Smooth muscle cell (in vitro differentiated cells): ENCODE results near the gene DHRS4. TPM values are rescaled to one million over a fixed set of nuclear protein-coding genes. Genes with fewer than 3 reads are reported as not detected.
"Not testable (repeated sequence)": the region's sequence is repeated elsewhere in the genome, so short reads cannot be mapped to it uniquely, and the experiment has no call there.

Experiments used
- DNase-seq: peaks from one replicate; lab custom pipeline; 2025; ENCODE audit not compliant: unreplicated experiment; lab: John Stamatoyannopoulos, UW
- H2AFZ ChIP-seq: fragments of 200-600 bp; sonication (generic); 2 replicates; pipeline ENCODE4 v1.6.0; 2016; ENCODE audit warnings: antibody characterized with exemption, low read depth, mild to moderate bottlenecking
- H3F3A ChIP-seq: fragments of 200-600 bp; sonication (generic); 2 replicates; pipeline ENCODE4 v1.6.0; 2017; ENCODE audit warnings: antibody characterized with exemption, low read depth
- H3K27ac ChIP-seq: fragments of 200-600 bp; sonication (generic); 2 replicates; pipeline ENCODE4 v1.5.1; 2016; ENCODE audit warnings: low read depth, mild to moderate bottlenecking
- H3K27me3 ChIP-seq: fragments of 200-600 bp; sonication (generic); 2 replicates; pipeline ENCODE4 v1.6.1; 2016; ENCODE audit warnings: low read depth, mild to moderate bottlenecking
- H3K36me3 ChIP-seq: fragments of 200-600 bp; sonication (generic); 2 replicates; pipeline ENCODE4 v1.5.1; 2016; ENCODE audit warnings: low read depth
- H3K4me1 ChIP-seq: fragments of 200-600 bp; sonication (generic); 2 replicates; pipeline ENCODE4 v1.5.1; 2016; ENCODE audit warnings: low read depth
- H3K4me2 ChIP-seq: fragments of 200-600 bp; sonication (generic); 2 replicates; pipeline ENCODE4 v1.6.0; 2016; ENCODE audit warnings: mild to moderate bottlenecking
- H3K4me3 ChIP-seq: fragments of 200-600 bp; sonication (generic); 2 replicates; pipeline ENCODE4 v1.5.1; 2016; ENCODE audit warnings: mild to moderate bottlenecking
- H3K79me2 ChIP-seq: fragments of 200-600 bp; sonication (generic); 2 replicates; pipeline ENCODE4 v1.6.0; 2016; ENCODE audit warnings: low read depth, mild to moderate bottlenecking
- H3K9ac ChIP-seq: fragments of 200-600 bp; sonication (generic); 2 replicates; pipeline ENCODE4 v1.6.0; 2016; ENCODE audit warnings: low read depth
- H3K9me3 ChIP-seq: fragments of 200-600 bp; sonication (generic); replicated peaks from 2 replicates; pipeline ENCODE4 v1.5.1; 2016; ENCODE audit warnings: low read depth
- H4K20me1 ChIP-seq: fragments of 200-600 bp; sonication (generic); 2 replicates; pipeline ENCODE4 v1.6.0; 2016; ENCODE audit warnings: low read depth
- WGBS: methylation state at CpG from one replicate; pipeline ENCODE4 v1.1.7; 2016; ENCODE audit warnings: low lambda C conversion rate; 5-methylcytosine and 5-hydroxymethylcytosine counted together
- polyA plus RNA-seq: library from polyadenylated mRNA; unstranded; fragments of >200 nt; fragmentation: Nextera tagmentation; extraction: Ambion mirVana; gene quantifications from 2 replicates; pipeline ENCODE4 v1.2.1, GENCODE V29; 2016
- total RNA-seq: library from RNA; depleted of rRNA; stranded (reverse); fragments of >200 nt; gene quantifications from 2 replicates; pipeline ENCODE4 v1.2.3, GENCODE V29; 2014
- TF ChIP-seq, protein P1 (sequence below): fragments of 200-600 bp; sonication (generic); IDR thresholded peaks from 2 replicates; pipeline ENCODE4 v1.5.1; 2017; ENCODE audit warnings: borderline replicate concordance, mild to moderate bottlenecking, antibody characterized with exemption; ENCODE audit not compliant: insufficient read depth, poor library complexity, severe bottlenecking

The DHRS4 gene
- total and polyA plus RNA-seq, 2 experiments from 2014 or later, result 30.9 to 33.1 TPM

DNA sequence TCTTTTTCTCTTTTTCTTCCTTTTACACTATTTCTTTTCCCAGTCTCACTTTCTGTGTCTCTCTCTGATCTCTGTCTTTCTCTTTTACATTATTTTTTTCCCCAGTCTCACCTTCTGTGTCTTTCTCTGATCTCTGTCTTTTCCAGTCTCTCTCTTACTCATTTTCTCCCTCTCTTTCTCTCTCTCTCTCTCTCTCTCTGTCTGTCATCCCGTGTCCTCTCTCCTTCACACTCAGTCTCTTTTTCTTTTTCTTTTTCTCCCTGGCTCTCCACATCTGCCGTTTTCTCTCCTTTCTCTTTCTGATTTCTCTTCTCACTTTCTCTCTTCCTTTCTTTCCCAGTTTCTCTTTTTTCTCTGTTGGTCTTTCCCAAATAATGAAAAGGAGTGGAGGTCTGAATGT, 57.5 kb downstream of the DHRS4 start:
- WGBS, result 82% methylated on average over 2 of the region's 2 CpGs

DNA sequence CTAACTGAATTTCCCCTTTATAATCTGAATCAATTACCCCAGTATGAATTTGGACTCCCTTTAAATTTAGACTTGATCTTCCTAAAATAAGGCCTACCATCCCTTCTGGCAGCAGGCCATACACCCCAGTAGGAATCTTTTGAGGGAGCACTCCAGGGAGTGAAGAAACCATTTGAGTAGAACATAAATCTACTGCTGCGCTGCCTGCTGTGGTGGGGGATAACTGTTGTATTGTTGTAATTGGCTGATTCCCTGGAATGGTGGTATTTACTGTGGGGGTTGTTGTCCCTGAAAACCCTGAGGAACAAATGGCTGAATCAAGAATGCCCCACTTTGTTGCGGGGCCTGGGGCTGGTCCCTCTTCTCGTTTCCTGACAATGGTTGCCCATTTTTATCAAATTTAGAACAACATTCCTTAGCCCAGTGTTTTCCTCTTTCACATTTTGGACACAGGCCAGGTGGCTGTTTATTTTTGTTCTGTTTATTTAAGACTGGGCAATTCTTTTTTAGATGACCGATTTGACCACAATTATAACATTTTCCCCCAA, 59.2 kb downstream of the DHRS4 start:
- H2AFZ ChIP-seq, H3K27ac ChIP-seq, H3K79me2 ChIP-seq, H3F3A ChIP-seq, H3K36me3 ChIP-seq, H3K9ac ChIP-seq, H4K20me1 ChIP-seq, H3K27me3 ChIP-seq, H3K4me2 ChIP-seq, DNase-seq, H3K9me3 ChIP-seq, H3K4me3 ChIP-seq: not testable (repeated sequence)
- H3K4me1 ChIP-seq, result peaks cover 18% of the 10 kb centered on the region
- WGBS, result 86% methylated on average over 4 of the region's 4 CpGs

More for the DNA sequence above, 57.5 kb downstream of the DHRS4 start:
- TF ChIP-seq, protein P1, sequence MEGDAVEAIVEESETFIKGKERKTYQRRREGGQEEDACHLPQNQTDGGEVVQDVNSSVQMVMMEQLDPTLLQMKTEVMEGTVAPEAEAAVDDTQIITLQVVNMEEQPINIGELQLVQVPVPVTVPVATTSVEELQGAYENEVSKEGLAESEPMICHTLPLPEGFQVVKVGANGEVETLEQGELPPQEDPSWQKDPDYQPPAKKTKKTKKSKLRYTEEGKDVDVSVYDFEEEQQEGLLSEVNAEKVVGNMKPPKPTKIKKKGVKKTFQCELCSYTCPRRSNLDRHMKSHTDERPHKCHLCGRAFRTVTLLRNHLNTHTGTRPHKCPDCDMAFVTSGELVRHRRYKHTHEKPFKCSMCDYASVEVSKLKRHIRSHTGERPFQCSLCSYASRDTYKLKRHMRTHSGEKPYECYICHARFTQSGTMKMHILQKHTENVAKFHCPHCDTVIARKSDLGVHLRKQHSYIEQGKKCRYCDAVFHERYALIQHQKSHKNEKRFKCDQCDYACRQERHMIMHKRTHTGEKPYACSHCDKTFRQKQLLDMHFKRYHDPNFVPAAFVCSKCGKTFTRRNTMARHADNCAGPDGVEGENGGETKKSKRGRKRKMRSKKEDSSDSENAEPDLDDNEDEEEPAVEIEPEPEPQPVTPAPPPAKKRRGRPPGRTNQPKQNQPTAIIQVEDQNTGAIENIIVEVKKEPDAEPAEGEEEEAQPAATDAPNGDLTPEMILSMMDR, result no peak
- no peaks in the 10 kb centered on the region for H3K79me2 ChIP-seq
- H3K27ac ChIP-seq, result no peak overlapping the region
- no peak overlapping the region for H2AFZ ChIP-seq
- no peak overlapping the region for H3K9ac ChIP-seq
- no peak overlapping the region for H3K4me2 ChIP-seq
- no peaks in the 10 kb centered on the region for H3F3A ChIP-seq
- H3K9me3 ChIP-seq, result no peaks in the 10 kb centered on the region
- no peak overlapping the region for H3K4me3 ChIP-seq
- peaks cover 18% of the 10 kb centered on the region for H3K4me1 ChIP-seq
- no peak for DNase-seq
- no peaks in the 10 kb centered on the region for H4K20me1 ChIP-seq
- H3K36me3 ChIP-seq, result no peaks in the 10 kb centered on the region
- no peaks in the 10 kb centered on the region for H3K27me3 ChIP-seq

DNA sequence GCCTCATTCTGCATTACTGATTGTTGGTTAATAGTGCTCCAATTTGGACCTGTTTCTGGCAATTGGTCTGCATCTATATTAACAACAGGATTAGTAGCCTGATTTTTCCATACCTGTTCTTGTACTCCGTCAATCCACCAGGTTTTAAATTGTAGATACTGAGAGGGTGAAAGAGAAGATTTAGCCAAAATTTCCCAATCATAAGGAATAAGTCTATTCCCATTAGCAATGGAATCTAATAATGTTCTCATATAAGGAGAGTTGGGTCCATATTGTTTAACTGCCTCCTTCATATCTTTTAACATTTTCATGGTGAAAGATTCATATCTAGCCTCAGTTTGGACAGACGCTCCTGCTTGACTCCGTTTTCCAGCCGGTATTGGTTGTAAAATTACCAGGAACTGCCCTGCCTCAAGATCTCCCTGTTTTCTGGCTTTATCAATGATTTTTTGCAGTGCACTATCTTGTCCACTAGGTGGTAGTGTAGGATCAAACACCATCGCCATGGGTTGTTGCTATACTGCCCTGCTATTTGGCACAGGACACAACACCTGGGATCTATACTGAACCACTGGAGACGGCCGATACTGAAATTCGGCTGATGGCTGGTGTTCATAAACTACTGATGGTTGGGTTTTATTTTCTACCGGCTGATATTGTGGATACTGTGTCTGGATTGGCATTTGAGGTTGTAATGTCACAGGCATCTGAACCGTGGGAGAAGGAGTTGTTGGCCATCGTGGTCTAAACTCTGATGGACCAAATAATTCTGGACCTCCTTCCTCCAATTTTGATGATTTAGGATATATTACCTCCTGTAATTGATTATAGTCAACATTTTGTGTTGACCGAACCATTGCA, 60.3 kb downstream of the DHRS4 start:
- Histone ChIP-seq H3K9ac (no peak overlapping the region), H3K9me3 (no peaks in the 10 kb centered on the region), H3K36me3 (no peaks in the 10 kb centered on the region), H3K27me3 (no peaks in the 10 kb centered on the region), H3K4me1 (peaks cover 18% of the 10 kb centered on the region), H3K27ac (no peak overlapping the region), H4K20me1 (no peaks in the 10 kb centered on the region), H3F3A (no peaks in the 10 kb centered on the region), H3K79me2 (no peaks in the 10 kb centered on the region), H2AFZ (no peak overlapping the region), H3K4me3 (no peak overlapping the region), H3K4me2 (no peak overlapping the region)
- TF ChIP-seq, protein P1, result peak; percentile 87
- 37% methylated on average over 12 of the region's 12 CpGs for WGBS
- no peak for DNase-seq

GRCh38 chr14:24015745-24016144, 62.2 kb downstream of the DHRS4 start:
- not testable (repeated sequence) for H3K36me3 ChIP-seq, H3K4me2 ChIP-seq, H3K27ac ChIP-seq, H2AFZ ChIP-seq, H3F3A ChIP-seq, H3K9ac ChIP-seq, DNase-seq, H3K9me3 ChIP-seq, H3K27me3 ChIP-seq, H4K20me1 ChIP-seq, H3K79me2 ChIP-seq, H3K4me3 ChIP-seq
- H3K4me1 ChIP-seq, result peaks cover 18% of the 10 kb centered on the region
- WGBS, result 97% methylated on average over 6 of the region's 6 CpGs

Other genes starting within 250 kb of the DHRS4 start
- 8.2 and 10.6 TPM in 2 replicates for gene DHRS4L2, start 35.2 kb downstream of the DHRS4 start, total RNA-seq
- gene DHRS4L2, start 35.2 kb downstream of the DHRS4 start, polyA plus RNA-seq, result 21.5 and 26.0 TPM in 2 replicates
- gene CARMIL3, start 98.2 kb downstream of the DHRS4 start, total RNA-seq, result 0.04 TPM in 1 of 2 replicates, not detected in the other
- gene CARMIL3, start 98.2 kb downstream of the DHRS4 start, polyA plus RNA-seq, result 0.11 TPM in 1 of 2 replicates, not detected in the other
- not detected in 2 replicates for gene CPNE6, start 117.8 kb downstream of the DHRS4 start, total RNA-seq
- not detected in 2 replicates for gene CPNE6, start 117.8 kb downstream of the DHRS4 start, polyA plus RNA-seq
- 21.5 and 25.6 TPM in 2 replicates for gene PCK2, start 140.5 kb downstream of the DHRS4 start, total RNA-seq
- gene PCK2, start 140.5 kb downstream of the DHRS4 start, polyA plus RNA-seq, result 40.4 and 46.1 TPM in 2 replicates
- 43.6 and 46.1 TPM in 2 replicates for gene DCAF11, start 161.0 kb downstream of the DHRS4 start, total RNA-seq
- 31.8 and 39.3 TPM in 2 replicates for gene DCAF11, start 161.0 kb downstream of the DHRS4 start, polyA plus RNA-seq
- gene NRL, start 161.2 kb downstream of the DHRS4 start, total RNA-seq, result 0.18 and 1.9 TPM in 2 replicates
- 1.3 and 2.6 TPM in 2 replicates for gene NRL, start 161.2 kb downstream of the DHRS4 start, polyA plus RNA-seq
- gene FITM1, start 176.9 kb downstream of the DHRS4 start, total RNA-seq, result 2.7 TPM in 1 of 2 replicates, not detected in the other
- 0.31 and 1.1 TPM in 2 replicates for gene FITM1, start 176.9 kb downstream of the DHRS4 start, polyA plus RNA-seq
- gene PSME1, start 182.4 kb downstream of the DHRS4 start, total RNA-seq, result 41.4 and 49.4 TPM in 2 replicates
- gene PSME1, start 182.4 kb downstream of the DHRS4 start, polyA plus RNA-seq, result 94.1 and 114 TPM in 2 replicates
- gene EMC9, start 187.8 kb downstream of the DHRS4 start, total RNA-seq, result 6.3 and 13.0 TPM in 2 replicates
- 11.9 and 16.9 TPM in 2 replicates for gene EMC9, start 187.8 kb downstream of the DHRS4 start, polyA plus RNA-seq
- gene PSME2, start 192.8 kb downstream of the DHRS4 start, total RNA-seq, result 40.7 and 53.2 TPM in 2 replicates
- 164 and 166 TPM in 2 replicates for gene PSME2, start 192.8 kb downstream of the DHRS4 start, polyA plus RNA-seq
- 39.3 and 74.8 TPM in 2 replicates for gene RNF31, start 193.7 kb downstream of the DHRS4 start, total RNA-seq
- 23.3 and 25.4 TPM in 2 replicates for gene RNF31, start 193.7 kb downstream of the DHRS4 start, polyA plus RNA-seq
- gene IRF9, start 207.5 kb downstream of the DHRS4 start, total RNA-seq, result 38.2 and 42.7 TPM in 2 replicates
- 42.0 and 58.3 TPM in 2 replicates for gene IRF9, start 207.5 kb downstream of the DHRS4 start, polyA plus RNA-seq
- gene REC8, start 218.3 kb downstream of the DHRS4 start, total RNA-seq, result 5.7 and 9.3 TPM in 2 replicates
- gene REC8, start 218.3 kb downstream of the DHRS4 start, polyA plus RNA-seq, result 16.8 and 26.7 TPM in 2 replicates
- gene IPO4, start 235.0 kb downstream of the DHRS4 start, total RNA-seq, result 14.7 and 82.6 TPM in 2 replicates
- gene IPO4, start 235.0 kb downstream of the DHRS4 start, polyA plus RNA-seq, result 20.5 and 26.6 TPM in 2 replicates
- 66.6 and 72.1 TPM in 2 replicates for gene TM9SF1, start 241.7 kb downstream of the DHRS4 start, total RNA-seq
- gene TM9SF1, start 241.7 kb downstream of the DHRS4 start, polyA plus RNA-seq, result 86.5 and 95.8 TPM in 2 replicates